A549 (cell line): Measurements from ENCODE around the gene CFD.

ENCODE experiments used
- EP300 ChIP-seq, 2 experiments: fragments of >200 bp; sonication (Bioruptor Twin); formaldehyde crosslinking; IDR thresholded peaks; 2 replicates in 1 of 2; 3 replicates in 1 of 2; pipeline ENCODE4 v1.6.1; 2016 to 2017
- MAZ ChIP-seq: fragments of 150-350 bp; IDR thresholded peaks from 2 replicates; pipeline ENCODE4 v1.6.1; 2014; ENCODE audit warnings: antibody characterized with exemption, low read depth, low read length, borderline replicate concordance
- RFX5 ChIP-seq: fragments of 450-650 bp; IDR thresholded peaks from 2 replicates; pipeline ENCODE4 v1.7.1; 2014; ENCODE audit warnings: antibody characterized with exemption, mild to moderate bottlenecking, moderate library complexity
- TF ChIP-seq, protein P1 (sequence below): fragments of 200-600 bp; sonication (generic); IDR thresholded peaks from 2 replicates; pipeline ENCODE4 v1.6.1; 2016; ENCODE audit warnings: antibody characterized with exemption, mild to moderate bottlenecking, moderate library complexity

DNA sequence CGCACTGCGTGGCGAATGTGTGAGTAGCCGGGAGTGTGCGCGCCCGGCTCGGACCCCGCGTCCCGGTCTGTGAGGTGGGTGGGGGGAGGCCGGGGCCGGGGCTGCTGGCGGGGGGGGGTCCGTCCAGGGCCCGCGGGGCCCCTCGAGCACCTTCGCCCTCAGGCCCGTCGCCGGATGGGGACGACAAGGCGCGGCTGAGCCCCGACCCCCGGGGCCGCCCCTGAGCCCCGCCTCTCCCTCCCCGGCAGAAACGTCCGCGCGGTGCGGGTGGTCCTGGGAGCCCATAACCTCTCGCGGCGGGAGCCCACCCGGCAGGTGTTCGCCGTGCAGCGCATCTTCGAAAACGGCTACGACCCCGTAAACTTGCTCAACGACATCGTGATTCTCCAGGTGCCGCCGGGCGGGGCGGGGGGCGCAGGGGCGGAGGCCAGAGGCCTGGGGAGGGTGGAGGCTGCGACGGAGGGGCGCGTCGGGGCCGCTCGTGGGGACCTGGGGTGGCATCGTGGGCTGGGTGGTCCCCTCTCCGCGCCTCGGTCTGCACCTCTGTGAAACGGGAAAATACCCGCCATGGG lies 6.4 kb upstream of the CFD start:
- TF ChIP-seq RFX5 (no peak), MAZ (no peak), EP300 (IDR thresholded peaks at IDR 0.05) (no peak)
- TF ChIP-seq, protein P1, sequence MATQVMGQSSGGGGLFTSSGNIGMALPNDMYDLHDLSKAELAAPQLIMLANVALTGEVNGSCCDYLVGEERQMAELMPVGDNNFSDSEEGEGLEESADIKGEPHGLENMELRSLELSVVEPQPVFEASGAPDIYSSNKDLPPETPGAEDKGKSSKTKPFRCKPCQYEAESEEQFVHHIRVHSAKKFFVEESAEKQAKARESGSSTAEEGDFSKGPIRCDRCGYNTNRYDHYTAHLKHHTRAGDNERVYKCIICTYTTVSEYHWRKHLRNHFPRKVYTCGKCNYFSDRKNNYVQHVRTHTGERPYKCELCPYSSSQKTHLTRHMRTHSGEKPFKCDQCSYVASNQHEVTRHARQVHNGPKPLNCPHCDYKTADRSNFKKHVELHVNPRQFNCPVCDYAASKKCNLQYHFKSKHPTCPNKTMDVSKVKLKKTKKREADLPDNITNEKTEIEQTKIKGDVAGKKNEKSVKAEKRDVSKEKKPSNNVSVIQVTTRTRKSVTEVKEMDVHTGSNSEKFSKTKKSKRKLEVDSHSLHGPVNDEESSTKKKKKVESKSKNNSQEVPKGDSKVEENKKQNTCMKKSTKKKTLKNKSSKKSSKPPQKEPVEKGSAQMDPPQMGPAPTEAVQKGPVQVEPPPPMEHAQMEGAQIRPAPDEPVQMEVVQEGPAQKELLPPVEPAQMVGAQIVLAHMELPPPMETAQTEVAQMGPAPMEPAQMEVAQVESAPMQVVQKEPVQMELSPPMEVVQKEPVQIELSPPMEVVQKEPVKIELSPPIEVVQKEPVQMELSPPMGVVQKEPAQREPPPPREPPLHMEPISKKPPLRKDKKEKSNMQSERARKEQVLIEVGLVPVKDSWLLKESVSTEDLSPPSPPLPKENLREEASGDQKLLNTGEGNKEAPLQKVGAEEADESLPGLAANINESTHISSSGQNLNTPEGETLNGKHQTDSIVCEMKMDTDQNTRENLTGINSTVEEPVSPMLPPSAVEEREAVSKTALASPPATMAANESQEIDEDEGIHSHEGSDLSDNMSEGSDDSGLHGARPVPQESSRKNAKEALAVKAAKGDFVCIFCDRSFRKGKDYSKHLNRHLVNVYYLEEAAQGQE: no peak
